Fibroblast of upper back skin (primary cell): ENCODE measurements around the gene GFRA4.

Experiments used
- DNase-seq: peaks from one replicate; pipeline ENCODE4 v3.0.0-alpha.2; 2013

GFRA4 gene

GRCh38 chr20:3693376-3693775, 30.2 kb upstream of the GFRA4 start:
- DNase-seq: no peak

- no peak for DNase-seq
These were observed 29.6 kb upstream of the GFRA4 start for GRCh38 chr20:3692706-3693294.

- DNase-seq: no peak
These were observed 28.7 kb upstream of the GFRA4 start for GRCh38 chr20:3691897-3692296.

GRCh38 chr20:3691306-3691705, 28.1 kb upstream of the GFRA4 start:
- no peak for DNase-seq

GRCh38 chr20:3690413-3690812, 27.2 kb upstream of the GFRA4 start:
- no peak for DNase-seq

- no peak for DNase-seq
These were observed 26.8 kb upstream of the GFRA4 start for GRCh38 chr20:3689978-3690377.

GRCh38 chr20:3687655-3688054, 24.5 kb upstream of the GFRA4 start:
- peak; percentile 70 for DNase-seq

- DNase-seq: peak; percentile 93
These were observed 23.7 kb upstream of the GFRA4 start for GRCh38 chr20:3686867-3687321.

- DNase-seq: no peak
These were observed 23.2 kb upstream of the GFRA4 start for GRCh38 chr20:3686421-3686820.

- no peak for DNase-seq
These were observed 22.1 kb upstream of the GFRA4 start for GRCh38 chr20:3685341-3685740.

GRCh38 chr20:3681931-3682781, 19.0 kb upstream of the GFRA4 start, which contains the start of gene ADAM33:
TSS of gene ADAM33 (minus strand) at chr20:3682010. CDS start at chr20:3682004, 6 bp downstream.
- DNase-seq: peak; percentile 23

- no peak for DNase-seq
These were observed 18.2 kb upstream of the GFRA4 start for GRCh38 chr20:3681352-3681930.

- DNase-seq: no peak
These were observed 17.6 kb upstream of the GFRA4 start for GRCh38 chr20:3680701-3681351.

- DNase-seq: peak; percentile 86
These were observed 16.8 kb upstream of the GFRA4 start for GRCh38 chr20:3679749-3680700.

GRCh38 chr20:3678856-3679720, 15.9 kb upstream of the GFRA4 start:
- DNase-seq: peak; percentile 59

GRCh38 chr20:3678198-3678597, 15.0 kb upstream of the GFRA4 start:
- no peak for DNase-seq

GRCh38 chr20:3677733-3678132, 14.5 kb upstream of the GFRA4 start:
- DNase-seq: peak; percentile 80

- no peak for DNase-seq
These were observed 12.0 kb upstream of the GFRA4 start for GRCh38 chr20:3674995-3675900.

GRCh38 chr20:3674447-3674846, 11.2 kb upstream of the GFRA4 start:
- DNase-seq: no peak
